CD4-positive, alpha-beta T cell treated with Interleukin-21 for 1 hour (primary cell): Measurements from ENCODE around the gene TBL3.
A peak's percentile ranks its signal among the peaks of the same experiment; 100 is the strongest.
"Not testable (repeated sequence)": the region's sequence is repeated elsewhere in the genome, so short reads cannot be mapped to it uniquely, and the experiment has no call there.

Experiments used
- DNase-seq: peaks from one replicate; pipeline ENCODE4 v3.0.0-alpha.2; 2020

TBL3 gene

DNA sequence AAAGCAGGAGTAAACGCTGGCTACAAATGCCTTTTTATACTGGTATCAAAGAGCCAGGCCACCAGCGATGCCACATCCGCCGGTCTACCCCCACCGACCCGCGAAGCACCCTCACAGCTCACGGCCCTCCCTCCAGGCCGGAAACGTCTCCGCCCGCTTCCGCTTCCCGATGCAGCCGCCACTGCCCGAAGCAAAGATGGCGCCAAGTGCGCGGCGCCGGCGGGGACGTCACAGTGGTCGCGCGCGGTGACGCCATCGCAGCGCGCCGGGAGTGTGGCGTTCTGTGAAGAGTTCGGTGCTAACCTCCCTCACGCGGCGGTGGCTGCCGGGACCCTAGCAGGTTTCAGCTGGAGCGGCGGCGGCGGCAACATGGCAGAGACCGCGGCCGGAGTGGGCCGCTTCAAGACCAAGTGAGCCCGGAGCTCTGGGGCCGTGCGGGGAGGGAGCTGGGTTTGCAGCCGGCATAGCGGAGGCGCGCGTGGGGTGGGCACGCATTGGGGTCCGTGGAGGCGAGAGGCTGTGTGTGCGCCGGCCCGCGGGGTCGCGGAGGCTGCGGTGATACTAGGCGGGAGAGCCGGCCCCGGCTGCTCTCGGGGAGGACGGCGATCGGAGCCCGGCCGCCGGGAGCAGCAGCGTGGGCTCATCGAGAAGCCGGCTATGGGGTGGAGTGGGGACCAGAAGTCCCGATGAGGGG is at the start of gene TBL3:
Gene TBL3 (plus strand): TSS at position 258 of the 694 bp plus-strand sequence. CDS start 112 bp downstream, at position 370.
- DNase-seq: peak; percentile 97

DNA sequence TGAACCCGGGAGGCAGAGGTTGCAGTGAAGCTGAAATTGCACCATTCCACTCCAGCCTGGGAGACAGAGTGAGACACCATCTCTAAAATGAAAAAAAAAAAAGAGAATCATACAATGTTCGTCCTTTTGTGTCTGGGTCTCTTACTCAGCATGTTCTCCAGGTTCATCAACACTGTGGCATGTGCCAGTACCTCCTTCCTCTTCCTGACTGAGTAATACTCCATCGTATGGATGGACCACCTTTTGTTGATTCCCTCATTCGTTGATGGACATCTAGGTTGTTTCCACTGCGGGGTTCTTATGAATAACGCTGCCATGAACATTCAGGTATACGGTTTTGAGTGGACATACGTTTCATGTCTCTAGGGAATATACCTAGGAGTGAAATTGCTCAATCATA is 49.5 kb upstream of the TBL3 start:
- DNase-seq: no peak

DNA sequence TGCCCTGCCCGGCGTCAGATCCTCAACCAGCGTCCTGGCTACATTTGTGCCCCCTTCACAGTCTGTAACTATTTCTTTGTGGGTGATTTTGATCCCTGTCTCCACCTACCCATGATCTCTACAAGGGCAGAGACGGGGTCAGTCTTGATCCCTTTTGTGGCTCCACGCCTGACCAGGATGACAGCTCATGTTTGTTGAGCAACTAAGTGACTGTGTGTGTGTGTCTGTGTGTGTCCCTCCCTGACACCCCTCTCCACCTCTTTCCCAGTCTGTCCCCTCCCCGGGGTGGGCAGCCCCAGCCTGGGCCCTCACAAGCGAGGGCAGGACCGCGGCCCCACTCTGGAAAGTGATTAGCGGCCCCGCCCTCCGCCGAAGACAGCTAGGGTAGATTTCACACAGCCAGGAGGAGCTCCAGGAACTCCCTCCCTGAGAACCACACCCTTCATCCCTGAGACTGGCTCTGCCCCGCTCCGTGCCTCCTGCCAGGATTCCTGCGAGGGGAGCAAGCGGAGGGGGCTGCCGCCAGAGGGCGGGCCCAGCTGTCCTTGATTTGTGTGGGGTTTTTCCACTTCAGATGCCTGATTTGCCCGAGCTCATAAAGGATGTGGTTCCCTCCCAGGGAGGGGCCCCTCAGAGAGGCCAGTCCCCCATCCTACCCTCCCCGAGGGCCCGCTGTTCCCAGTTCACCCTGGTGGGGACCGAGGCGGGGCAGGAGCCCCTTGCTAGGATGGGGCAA is 48.4 kb upstream of the TBL3 start:
- peak; percentile 21 for DNase-seq

DNA sequence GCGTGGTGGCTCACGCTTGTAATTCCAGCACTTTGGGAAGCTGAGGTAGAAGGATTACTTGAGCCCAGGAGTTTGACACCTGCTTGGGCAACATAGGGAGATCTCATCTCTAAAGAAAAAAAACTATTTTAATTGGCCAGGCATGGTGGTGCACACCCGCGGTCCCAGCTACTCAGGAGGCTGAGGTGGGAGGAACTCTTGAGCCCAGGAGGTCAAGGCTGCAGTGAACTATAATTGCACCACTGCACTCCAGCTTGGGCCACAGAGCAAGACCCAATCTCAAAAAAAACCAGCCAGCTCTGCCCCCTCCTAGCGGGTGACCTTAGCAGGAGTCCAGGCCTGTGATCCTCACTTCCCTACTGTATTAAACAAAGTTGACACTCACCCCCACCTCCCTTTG is 47.8 kb upstream of the TBL3 start:
- DNase-seq: no peak

DNA sequence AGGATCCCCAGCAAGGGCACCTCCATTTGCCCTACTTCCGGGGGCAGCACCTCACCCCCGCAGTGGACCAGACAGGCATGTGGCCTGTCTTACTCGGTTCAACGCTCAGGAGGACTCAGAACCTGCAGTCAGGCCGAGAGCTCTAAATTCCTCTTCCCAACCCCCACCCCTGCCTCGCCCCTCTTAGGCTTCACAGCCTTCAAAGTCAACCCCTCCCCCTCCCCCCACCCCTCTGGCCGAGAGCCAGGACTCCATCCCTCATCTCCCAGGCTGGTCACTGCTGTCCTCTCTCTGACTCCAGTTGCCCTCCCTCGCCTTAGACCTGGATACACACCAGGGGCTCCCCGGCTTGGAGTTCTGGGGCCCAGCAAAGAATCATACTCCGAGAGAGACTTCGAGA is 45.6 kb upstream of the TBL3 start:
- no peak for DNase-seq

DNA sequence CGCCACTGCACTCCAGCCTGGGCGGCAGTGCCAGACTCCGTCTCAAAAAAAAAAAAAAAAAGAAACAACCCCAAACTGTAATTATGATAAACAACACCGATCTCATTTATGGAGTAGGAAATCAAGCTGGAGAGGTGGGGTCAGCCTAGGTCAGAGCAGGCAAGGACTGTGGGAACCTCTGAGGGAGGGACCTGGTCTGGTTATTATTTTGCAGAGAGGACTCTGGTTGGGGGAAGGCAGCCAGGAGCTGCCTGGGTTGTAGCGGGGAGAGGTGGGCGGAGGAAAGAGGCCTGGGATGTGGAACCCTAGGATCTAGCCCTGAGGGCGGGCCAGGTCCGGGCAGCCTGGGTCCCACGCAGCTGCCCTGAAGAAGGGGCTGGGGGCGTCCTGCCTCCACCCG is 42.7 kb upstream of the TBL3 start:
- DNase-seq: peak; percentile 13

DNA sequence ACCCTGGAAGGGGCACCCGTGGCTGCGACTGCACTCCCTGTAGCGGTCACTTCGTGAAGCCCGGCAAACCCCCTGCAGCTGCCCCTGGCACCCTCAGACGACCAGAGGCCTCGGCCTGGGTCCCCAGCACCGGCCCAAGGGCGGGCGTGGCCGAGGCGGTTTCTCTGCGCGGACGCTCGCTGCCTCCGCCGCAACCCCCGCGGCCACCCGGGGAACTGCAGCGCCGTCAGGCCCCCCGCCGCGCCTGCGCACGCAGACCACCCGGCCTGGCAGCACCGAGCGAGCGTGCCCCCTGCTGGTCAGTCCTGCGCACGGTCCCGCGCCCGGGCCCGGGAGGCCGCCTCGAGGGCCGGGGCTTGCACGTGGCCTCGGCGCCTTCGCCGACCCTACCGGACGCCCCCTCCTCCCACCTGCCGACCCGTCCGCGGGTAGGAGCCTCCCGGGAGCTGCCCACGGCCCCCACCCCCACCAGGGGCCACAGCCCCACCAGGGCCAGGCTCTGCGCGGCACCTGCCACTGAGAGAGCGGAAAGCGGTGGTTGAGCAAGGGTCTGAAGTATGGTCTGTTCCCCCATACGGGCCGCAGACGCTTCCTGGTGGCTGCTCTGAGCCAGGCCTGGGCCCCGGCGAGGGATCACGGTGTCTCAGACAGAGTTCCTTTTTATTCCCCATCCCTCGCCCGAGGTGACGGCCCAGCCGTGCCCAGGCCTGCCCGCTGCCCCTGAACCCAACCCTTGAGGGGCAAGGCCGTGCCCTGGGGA is 42.1 kb upstream of the TBL3 start:
- DNase-seq: peak; percentile 90

DNA sequence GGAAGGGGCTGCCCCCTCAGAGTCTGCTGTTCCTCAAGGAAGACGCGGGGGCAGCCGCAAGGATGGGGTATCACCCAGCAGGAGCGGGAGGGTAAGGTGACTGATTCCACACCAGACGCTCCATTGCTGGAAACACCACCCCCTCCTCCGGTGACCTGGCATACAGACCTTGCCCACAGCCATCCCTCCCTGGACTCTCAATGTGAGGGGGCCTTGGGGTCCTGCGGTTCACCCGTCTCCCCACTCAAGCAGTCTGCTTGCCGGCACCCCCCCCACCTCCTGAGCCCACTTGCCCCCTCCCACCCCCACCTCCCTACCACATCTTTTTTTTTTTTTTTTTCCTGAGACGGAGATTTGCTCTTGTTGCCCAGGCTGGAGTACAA is 41.5 kb upstream of the TBL3 start:
- DNase-seq: no peak

DNA sequence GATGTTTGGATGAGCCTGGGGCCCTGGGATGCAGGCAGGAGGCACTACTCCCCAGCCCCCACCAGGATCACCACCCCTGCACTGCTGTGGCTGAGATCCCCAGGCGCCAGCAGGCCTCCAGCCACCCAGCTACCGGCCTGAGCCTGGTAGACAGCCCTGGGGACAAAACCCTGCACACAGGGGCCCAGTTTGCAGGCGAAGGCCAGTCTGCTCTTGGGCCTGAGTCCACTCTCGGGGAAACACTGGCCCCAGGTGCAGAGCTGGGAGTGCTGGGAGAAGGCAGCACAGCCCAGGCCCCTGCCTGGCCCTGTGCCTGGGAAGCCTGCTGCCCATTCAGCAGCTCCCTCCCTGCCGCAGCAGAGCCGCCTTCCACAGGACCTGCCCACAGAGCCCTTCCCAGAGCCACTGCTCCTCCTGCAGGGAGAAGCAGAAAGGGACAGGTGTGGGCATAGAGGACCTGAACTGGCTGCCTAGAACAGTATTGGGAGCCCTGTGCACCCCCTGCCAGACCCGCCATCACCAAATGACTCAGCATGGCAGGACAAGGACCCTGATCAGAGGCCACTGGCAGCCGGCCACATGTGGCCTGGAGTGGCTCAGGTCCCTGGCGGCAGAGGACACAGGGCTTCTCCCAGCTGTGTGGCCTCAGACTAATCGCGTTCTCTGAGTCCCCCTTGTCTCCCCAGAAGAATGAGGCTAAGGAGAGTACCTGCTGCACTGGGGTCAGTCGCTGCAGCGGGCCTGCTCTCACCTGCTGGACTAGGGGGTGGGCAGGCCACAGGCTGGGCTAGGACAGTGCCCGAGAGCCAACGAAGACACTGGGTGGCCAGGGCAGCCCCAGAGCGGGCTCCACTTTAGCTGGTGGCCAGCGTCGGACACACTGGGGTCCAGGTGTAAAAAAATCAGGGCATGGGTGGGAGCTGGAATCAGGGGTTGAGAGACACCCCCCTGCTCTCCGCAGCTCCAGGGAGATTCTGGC is 39.5 kb upstream of the TBL3 start:
- DNase-seq: no peak

DNA sequence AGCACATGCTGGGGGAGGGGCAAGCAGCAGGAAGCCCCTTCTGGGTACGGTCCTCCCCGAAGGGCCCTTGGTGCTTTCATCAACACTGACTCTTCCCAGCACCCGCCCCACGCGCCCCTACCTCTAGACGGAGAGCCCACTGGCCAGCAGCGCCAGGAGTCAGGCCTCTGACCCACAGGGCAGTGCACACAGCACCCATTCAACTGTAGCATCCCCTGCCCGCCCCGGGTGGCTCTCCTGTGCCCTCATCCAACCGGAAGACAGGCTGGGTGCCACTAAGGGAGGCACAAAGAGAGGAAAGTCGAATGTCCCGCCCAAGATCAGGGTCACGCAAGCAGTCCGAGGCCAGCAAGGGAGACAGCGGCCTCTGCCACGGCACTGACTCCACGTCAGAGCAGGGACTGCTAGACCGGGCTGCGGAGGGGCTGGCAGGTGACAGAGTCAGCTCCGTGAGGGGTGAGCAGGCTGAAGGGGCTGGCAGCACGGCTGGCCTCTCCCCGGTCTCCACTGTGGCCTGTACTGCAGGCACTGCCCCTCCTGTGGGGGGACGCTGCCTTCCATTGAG is 38.7 kb upstream of the TBL3 start:
- DNase-seq: no peak

DNA sequence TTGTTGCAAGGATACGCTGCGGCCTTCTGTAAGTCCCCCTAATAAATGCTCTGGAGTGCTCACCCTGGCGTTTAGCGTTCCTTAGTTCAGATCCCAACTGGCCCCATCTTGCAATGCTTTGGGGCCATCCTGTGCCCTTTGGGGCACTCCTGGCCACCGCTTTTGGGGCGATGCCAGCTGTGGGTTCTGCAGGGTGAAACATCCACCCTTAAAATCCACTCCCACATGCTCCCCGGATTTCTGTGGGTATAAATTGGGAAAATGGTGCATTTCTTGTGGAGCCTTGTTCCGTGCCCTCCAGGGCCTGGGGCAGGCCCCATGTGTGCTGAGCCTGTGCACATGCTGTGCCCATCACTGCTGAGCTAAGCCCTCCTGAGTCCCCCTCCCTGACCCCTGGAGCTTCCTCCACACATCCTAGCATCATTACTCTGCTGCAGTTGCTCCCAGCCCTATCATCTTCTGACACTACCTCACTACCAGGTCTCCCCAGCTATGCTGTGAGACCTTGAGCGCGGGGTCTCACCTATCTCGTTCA is 34.8 kb upstream of the TBL3 start:
- DNase-seq: no peak

DNA sequence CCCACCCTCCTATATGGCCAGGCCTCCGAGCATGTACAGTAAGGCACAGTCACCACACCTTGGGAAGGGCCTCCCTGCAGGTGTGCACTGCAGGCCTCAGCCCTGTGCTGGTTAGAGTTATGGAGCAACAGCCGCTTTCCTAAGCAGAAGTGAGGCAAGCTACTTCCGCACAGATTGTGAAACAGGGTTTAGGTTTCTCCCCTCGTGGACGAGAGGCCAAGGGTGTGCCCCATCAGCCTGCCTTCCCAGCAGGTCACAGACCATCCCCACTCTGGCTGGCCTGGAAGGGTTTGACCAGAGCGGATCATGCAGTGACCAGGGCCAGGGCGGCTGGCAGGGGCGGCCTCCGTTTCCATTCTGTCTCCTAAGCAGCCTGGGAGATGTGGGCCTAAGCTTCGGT is 33.5 kb upstream of the TBL3 start:
- DNase-seq: no peak

DNA sequence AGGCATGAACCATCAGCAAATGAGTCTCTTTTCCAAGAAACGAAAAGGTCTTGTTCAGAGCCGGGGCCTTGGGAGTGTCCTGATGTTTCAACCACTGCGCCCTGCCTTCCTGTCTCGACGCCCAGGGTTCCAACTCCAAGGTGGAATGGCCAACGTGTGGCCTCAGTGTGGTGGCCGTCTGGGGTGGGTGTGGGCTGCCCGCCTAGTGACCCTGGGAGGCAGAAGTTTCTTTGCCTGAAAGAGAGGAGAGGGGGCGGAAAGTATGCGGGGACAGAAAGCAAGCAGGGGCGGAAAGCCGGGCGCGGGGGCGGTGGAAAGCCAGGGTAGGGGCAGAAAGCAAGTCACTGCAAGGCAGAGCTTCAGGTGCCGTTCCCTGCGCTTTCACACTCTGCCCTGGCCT is 32.9 kb upstream of the TBL3 start:
- no peak for DNase-seq

DNA sequence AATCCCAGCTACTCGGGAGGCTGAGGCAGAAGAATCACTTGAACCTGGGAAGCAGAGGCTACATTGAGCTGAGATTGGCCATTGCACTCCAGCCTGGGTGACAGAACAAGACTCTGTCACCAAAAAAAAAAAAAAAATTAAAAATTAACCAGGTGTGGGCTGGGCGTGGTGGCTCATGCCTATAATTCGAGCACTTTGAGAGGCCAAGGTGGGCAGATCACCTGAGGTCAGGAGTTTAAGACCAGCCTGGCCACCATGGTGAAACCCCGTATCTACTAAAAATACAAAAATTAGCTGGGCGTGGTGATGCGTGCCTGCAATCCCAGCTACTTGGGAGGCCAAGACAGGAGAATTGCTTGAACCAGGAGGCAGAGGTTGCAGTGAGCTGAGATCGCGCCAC is 32.0 kb upstream of the TBL3 start:
- not testable (repeated sequence) for DNase-seq

DNA sequence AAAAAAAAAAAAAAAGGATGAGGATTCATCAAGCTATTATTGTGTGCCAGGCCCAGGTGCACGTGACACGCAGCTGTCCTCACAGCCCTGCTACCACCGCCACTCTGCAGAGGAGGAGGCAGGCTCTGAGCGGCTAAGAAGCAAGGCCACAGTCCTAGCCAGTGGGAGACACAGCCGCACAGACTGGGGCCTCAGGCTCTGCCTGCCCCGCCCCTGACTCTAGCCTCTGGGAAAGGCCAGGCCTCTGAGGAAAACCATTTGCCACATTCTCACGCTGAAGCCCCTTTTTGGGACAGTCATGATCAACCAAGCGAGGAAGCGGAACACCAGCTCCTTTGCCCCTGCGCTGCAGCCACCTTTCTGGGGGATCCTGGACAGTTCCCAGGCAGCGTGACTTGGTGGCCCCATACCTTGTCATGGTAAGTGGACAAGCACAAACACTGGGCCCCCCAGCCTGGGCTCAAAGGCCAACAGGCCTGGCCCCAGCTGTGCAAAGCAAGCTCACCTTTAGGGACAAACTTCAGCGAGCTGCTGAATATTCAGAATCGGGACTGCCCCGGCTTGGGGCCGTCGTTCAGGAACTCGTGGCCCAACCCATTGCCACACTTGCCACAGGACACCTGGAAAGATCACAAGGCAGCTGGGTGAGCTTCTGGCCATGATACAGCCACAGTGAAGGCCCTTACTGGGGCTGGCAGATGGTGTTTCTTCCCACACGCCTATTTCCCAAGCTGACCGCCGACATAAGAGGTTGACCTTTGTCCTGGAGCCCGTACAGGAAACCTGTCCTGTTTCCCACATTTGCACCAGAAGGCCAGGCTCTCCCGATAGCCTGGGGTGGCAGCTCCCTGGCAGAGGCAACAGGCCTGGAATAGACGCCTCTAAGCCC is 31.3 kb upstream of the TBL3 start:
- no peak for DNase-seq

DNA sequence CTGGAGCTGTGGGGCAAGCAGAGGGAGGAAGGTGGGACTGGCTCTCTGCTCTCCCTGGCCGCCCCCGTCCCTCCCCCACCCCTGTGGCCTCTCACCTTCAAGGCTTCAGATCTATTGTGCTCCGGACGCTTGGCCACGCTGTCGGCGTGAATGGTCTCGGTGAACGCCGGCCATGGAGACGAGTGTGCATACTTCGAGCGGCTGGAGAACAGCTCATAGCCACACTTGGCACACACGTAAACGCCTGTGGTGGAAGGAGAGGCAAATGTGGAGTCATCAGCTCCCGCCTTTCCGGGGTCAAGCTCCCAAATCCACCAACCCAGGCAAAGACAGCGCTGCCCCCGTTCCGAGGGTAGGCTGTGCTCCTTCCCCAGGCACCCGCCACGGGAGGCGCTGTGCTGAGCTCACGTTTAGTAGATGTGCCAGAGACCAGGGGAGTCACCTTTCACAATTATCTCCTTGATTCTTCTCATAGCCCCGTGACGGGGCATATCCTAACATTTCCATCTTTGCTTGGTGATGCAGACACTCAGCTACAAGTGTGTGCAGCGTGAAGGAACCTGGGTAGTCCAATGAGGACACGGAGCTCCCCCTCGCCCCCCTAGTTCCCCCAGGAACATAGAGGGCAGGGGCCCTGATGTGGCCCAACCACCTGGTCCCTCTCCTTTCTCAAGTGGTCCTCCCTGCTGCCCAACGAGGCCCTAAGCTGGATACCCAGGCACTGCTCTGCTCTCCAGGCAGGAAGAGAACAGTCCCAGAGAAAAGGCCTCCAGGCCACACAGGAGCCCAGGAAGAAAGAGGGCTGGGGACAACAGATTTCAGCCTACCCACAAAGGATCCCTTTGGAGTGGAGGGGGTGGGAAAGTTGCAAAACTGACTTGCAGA is 30.4 kb upstream of the TBL3 start:
- DNase-seq: no peak

DNA sequence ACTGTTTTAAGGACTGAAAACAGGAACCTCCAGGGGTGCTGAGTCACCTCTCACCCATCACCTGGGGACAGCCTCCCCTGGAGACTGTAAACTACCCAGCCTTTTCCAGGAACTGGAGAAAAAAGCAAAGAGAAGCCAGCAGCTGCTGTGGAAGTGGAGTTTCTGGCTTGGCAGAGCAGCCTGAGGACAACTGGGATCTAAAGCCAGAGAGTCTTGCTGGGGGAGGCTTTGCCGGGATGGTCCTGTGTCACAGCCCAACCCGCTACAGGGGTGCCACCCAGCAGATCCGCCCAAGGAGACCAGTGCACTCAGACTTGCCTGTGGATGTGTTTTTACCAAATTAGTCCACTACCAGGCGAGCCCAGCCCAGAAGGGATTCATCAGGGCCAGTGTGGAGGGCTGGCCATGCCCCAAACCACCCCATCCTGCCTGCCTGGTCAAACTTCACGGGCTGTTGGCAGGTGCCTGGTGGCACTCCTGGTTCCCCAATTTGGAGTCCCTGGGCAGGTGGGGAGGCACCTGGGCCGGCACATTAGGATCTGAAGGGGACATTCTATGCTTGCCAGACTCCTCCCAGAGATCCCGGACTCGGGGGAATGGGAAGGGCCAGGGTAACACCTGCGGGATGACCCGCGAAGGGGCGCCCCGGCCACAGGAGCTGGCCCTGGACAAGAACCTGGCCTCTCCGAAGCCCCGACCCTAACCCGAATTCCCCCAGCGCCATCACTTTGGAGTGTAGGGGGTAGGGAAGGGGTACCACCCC is 29.6 kb upstream of the TBL3 start:
- no peak for DNase-seq

DNA sequence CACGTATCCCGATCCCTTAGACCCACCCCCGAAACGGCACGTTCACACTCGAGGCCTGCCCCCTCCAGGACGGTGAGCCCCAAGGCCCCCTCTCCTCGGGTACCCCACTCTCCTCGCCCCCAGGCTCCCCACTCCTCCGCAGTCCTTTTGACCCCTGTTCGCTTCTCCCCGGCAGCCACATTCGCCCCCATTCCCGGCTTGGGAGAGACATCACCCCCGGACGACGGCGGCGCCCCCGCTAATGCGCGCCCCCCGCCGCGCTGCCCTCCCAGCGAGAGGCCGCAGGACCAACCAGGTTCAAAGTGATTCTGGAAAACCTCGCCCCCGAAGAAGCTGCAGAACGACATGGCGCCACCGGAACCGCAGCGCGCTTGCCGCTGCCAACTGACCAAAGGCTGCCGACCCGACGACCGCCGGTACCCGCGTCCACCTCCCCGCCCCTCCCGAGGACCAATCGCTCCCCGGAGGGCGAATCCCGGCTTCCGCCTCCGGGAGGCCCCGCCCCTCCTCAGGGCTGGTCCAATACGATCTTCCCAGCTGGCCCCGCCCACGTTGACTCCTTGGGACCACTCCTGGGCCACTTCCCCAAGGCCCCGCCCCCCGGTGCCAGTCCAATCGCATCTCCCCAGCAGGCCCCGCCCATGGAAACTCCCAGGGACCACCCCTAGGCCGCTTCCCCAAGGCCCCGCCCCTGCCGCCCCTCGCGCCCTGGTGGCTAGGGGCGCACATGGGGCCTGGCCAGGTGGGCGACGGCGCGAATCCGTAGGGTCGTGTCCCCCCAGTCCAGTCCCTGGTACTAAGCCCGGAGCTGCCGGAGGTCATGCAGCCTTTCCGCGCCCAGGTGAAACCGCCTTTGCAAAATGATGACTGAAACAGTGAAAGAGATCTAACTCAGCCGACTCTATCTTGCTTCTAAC is 28.8 kb upstream of the TBL3 start, which contains the start of gene MSRB1:
Gene MSRB1 (minus strand): TSS at position 390 of the 917 bp plus-strand sequence. CDS start 43 bp downstream, at position 347.
- DNase-seq: peak; percentile 99
